HFF-Myc (cell line): ENCODE measurements around the gene NLRC5.

Experiments
- DNase-seq: peaks from one replicate; pipeline ENCODE4 v3.0.0-alpha.2; 2011; ENCODE audit warnings: low read depth; ENCODE audit errors: extremely low read depth
- H3K4me3 ChIP-seq: replicated peaks from 2 replicates; pipeline ENCODE4 v1.5.1; 2011; ENCODE audit warnings: low read depth, mild to moderate bottlenecking, control low read depth, low read length
- CTCF ChIP-seq: IDR thresholded peaks from 2 replicates; pipeline ENCODE4 v1.5.1; 2012; ENCODE audit warnings: mild to moderate bottlenecking, low read depth, low read length, control low read depth; ENCODE audit errors: missing control alignments

The NLRC5 gene

GRCh38 chr16:56950455-56950854 is 38.9 kb upstream of the NLRC5 start:
- H3K4me3 ChIP-seq: no peak overlapping the region
- TF ChIP-seq CTCF: no peak
- DNase-seq: no peak

GRCh38 chr16:56950881-56951771 is 38.2 kb upstream of the NLRC5 start:
- no peak for DNase-seq
- TF ChIP-seq CTCF: peak; percentile 68
- no peak overlapping the region for H3K4me3 ChIP-seq

GRCh38 chr16:56953006-56953405 is 36.4 kb upstream of the NLRC5 start:
- DNase-seq: no peak
- no peak for TF ChIP-seq CTCF
- no peak overlapping the region for H3K4me3 ChIP-seq

- no peak for DNase-seq
- H3K4me3 ChIP-seq: no peak overlapping the region
- TF ChIP-seq CTCF: no peak
These were observed 33.3 kb upstream of the NLRC5 start for GRCh38 chr16:56956076-56956475.

- no peak for DNase-seq
- TF ChIP-seq CTCF: peak; percentile 9
- H3K4me3 ChIP-seq: no peak overlapping the region
These were observed 32.6 kb upstream of the NLRC5 start for GRCh38 chr16:56956756-56957155.

- no peak for DNase-seq
- no peak overlapping the region for H3K4me3 ChIP-seq
- no peak for TF ChIP-seq CTCF
These were observed 28.6 kb upstream of the NLRC5 start for GRCh38 chr16:56960681-56961281.
